Activated CD8-positive, alpha-beta T cell treated with anti-CD3 and anti-CD28 coated beads for 36 hours (primary cell): ENCODE results near the gene SPRR2A. TPM values are rescaled to one million over a fixed set of nuclear protein-coding genes. Genes with fewer than 3 reads are reported as not detected.

ENCODE experiments used
- ATAC-seq: fragments of 200-7000 bp; cut with Tn5 transposase; one replicate; pipeline ENCODE4 v1.10.0; 2021; ENCODE audit warnings: mild to moderate bottlenecking, moderate library complexity
- CTCF ChIA-PET: fragments of 350-600 bp; sonication (Branson Sonifier 250); formaldehyde crosslinking; loops from one replicate; lab custom pipeline; 2021; ENCODE audit warnings: antibody characterized with exemption; lab: Charles Lee
- POLR2A ChIA-PET: fragments of 350-600 bp; sonication (Branson Sonifier 250); formaldehyde crosslinking; loops from one replicate; lab custom pipeline; 2021; ENCODE audit warnings: antibody characterized with exemption; lab: Charles Lee
- DNase-seq: peaks from one replicate; pipeline ENCODE4 v3.0.0-alpha.2; 2020
- H3K27ac Mint-ChIP-seq: one replicate; pipeline ENCODE4 v1.8.0; 2021; ENCODE audit warnings: mild to moderate bottlenecking, mixed read lengths
- H3K27me3 Mint-ChIP-seq: one replicate; pipeline ENCODE4 v1.8.0; 2021; ENCODE audit warnings: mixed read lengths
- H3K36me3 Mint-ChIP-seq: one replicate; pipeline ENCODE4 v1.8.0; 2021; ENCODE audit warnings: low read depth, mixed read lengths
- H3K4me1 Mint-ChIP-seq: one replicate; pipeline ENCODE4 v1.8.0; 2021; ENCODE audit warnings: low read depth, mixed read lengths
- H3K4me3 Mint-ChIP-seq: one replicate; pipeline ENCODE4 v1.8.0; 2021; ENCODE audit warnings: mild to moderate bottlenecking, moderate library complexity, mixed read lengths
- H3K9me3 Mint-ChIP-seq: one replicate; pipeline ENCODE4 v1.8.0; 2021; ENCODE audit warnings: mixed read lengths
- intact Hi-C: fragments of 100-400 bp; cut with micrococcal nuclease; formaldehyde crosslinking; loops from one replicate; pipeline ENCODE4 v1.10.0; 2022
- total RNA-seq, 2 experiments: library from RNA; stranded (reverse); gene quantifications; one replicate each; pipeline ENCODE4 v1.2.3, GENCODE V29; 2021
- TF ChIP-seq, protein P1 (sequence below): fragments of 200-600 bp; IDR thresholded peaks from one replicate; pipeline ENCODE4 v1.8.0; 2022; ENCODE audit warnings: antibody characterized with exemption, mild to moderate bottlenecking

SPRR2A gene
- not detected for total RNA-seq

DNA sequence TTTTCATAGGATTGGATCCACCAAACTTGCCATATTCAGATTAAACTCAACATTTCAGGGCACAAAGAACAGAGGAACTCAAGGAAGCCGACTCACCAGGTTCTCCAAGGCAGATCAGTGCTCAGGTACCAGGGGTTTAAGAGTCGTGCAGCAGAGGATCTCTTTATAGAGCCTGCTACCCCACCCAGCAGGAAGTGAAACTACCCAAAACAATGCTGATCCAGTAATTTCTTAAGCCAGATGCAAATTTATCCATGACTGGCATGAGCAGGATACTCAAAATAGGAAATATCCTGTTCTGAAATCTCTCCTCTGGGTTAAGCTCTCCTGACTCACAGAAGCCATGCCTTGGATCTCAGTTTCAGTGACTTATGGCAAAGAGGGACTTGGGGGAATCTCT lies at the start of gene SPRR2A:
Gene SPRR2A (minus strand): TSS at position 138 of the 400 bp plus-strand sequence. CDS start 777 bp downstream, outside the sequence.
- POLR2A ChIA-PET = no interaction called here
- Mint-ChIP-seq H3K36me3 (no peaks in the 10 kb centered on the region), H3K27me3 (peaks cover 20% of the 10 kb centered on the region), H3K4me1 (no peaks in the 10 kb centered on the region), H3K27ac (no peak within 1 kb of the TSS), H3K9me3 (no peaks in the 10 kb centered on the region), H3K4me3 (no peak within 1 kb of the TSS)
- intact Hi-C loops = no loop called here
- CTCF ChIA-PET = no interaction called here
- ATAC-seq (no peak), DNase-seq (no peak)
- TF ChIP-seq, protein P1, sequence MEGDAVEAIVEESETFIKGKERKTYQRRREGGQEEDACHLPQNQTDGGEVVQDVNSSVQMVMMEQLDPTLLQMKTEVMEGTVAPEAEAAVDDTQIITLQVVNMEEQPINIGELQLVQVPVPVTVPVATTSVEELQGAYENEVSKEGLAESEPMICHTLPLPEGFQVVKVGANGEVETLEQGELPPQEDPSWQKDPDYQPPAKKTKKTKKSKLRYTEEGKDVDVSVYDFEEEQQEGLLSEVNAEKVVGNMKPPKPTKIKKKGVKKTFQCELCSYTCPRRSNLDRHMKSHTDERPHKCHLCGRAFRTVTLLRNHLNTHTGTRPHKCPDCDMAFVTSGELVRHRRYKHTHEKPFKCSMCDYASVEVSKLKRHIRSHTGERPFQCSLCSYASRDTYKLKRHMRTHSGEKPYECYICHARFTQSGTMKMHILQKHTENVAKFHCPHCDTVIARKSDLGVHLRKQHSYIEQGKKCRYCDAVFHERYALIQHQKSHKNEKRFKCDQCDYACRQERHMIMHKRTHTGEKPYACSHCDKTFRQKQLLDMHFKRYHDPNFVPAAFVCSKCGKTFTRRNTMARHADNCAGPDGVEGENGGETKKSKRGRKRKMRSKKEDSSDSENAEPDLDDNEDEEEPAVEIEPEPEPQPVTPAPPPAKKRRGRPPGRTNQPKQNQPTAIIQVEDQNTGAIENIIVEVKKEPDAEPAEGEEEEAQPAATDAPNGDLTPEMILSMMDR = no peak

DNA sequence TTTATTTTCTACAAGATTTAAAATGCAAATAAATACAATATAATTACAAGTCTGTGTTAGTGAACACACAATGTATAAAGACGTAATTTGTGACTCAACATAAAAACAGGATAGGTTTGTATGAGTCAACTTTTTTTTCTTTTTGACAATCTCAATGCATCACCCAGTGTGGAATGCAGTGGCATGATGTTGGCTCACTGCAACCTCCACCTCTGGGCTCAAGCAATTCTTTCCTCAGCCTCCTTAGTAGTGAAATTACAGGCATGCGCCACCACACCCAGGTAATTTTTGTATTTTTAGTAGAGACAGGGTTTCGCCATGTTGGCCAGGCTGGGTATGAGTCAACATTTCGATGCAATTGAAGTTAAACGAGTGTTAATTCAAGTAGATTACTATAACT lies 42.9 kb upstream of the SPRR2A start:
- ChIA-PET POLR2A (no interaction called here), CTCF (no interaction called here)
- Mint-ChIP-seq H3K9me3 (no peaks in the 10 kb centered on the region), H3K27me3 (peaks cover 16% of the 10 kb centered on the region), H3K27ac (no peak overlapping the region), H3K4me3 (no peak overlapping the region), H3K4me1 (no peaks in the 10 kb centered on the region), H3K36me3 (no peaks in the 10 kb centered on the region)
- no peak for ATAC-seq
- TF ChIP-seq, protein P1 = no peak
- intact Hi-C loops = no loop called here
- no peak for DNase-seq

DNA sequence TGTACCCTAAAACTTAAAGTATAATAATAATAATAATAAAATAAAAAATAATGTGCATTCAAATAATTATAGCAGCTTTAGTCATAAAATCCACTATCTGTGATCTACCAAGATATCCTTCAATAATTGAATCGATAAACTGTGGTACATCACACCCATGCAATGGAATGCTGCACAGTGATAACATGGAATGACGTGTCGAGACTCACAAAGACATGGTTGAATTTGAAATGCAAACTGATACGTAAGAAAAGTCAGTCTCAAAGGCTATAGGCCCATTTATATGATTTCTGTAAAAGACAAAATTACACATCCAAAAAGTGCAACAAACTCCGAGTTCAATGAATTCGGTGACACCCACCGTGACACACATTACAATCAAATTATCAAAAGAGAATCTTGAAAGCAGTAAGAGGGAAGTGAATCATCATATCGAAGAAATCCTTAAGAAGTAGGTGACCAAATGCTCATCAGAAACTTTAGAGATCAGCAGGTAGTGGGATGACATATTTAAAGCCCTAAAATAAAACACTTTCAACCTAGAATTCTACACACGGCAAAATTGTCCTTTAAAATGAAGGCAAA lies 42.2 kb upstream of the SPRR2A start:
- H3K27ac Mint-ChIP-seq = no peak overlapping the region
- H3K4me1 Mint-ChIP-seq = no peaks in the 10 kb centered on the region
- no peak overlapping the region for H3K4me3 Mint-ChIP-seq
- no peaks in the 10 kb centered on the region for H3K9me3 Mint-ChIP-seq
- no peak for ATAC-seq
- peaks cover 9% of the 10 kb centered on the region for H3K27me3 Mint-ChIP-seq
- ChIA-PET POLR2A (no interaction called here), CTCF (no interaction called here)
- no peak for DNase-seq
- TF ChIP-seq, protein P1 = no peak
- intact Hi-C loops = no loop called here
- H3K36me3 Mint-ChIP-seq = no peaks in the 10 kb centered on the region

DNA sequence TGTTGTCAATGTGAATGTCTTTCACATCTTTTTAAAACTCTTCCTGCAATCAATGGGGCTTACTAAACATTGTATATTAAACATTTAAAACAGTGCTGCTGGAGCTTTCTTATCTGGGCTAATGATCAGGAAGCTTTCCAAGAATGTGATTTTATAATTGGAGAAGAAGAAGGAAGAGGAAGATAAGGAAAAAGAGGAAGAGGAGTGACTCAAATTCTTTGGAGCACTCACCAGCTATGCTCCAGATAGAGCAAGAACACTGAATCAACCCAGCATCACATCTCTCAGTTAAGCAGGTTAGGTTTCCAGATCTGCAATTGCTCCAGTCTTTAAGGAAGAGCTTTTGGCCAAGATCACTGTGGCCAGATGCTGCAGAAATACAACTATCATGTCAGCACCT lies 38.5 kb upstream of the SPRR2A start:
- Mint-ChIP-seq H3K4me3 (no peak overlapping the region), H3K27me3 (peaks cover 10% of the 10 kb centered on the region), H3K9me3 (no peaks in the 10 kb centered on the region), H3K27ac (no peak overlapping the region), H3K36me3 (no peaks in the 10 kb centered on the region), H3K4me1 (no peaks in the 10 kb centered on the region)
- no peak for ATAC-seq
- CTCF ChIA-PET = no interaction called here
- DNase-seq = no peak
- POLR2A ChIA-PET = no interaction called here
- intact Hi-C loops = no loop called here
- TF ChIP-seq, protein P1 = no peak

DNA sequence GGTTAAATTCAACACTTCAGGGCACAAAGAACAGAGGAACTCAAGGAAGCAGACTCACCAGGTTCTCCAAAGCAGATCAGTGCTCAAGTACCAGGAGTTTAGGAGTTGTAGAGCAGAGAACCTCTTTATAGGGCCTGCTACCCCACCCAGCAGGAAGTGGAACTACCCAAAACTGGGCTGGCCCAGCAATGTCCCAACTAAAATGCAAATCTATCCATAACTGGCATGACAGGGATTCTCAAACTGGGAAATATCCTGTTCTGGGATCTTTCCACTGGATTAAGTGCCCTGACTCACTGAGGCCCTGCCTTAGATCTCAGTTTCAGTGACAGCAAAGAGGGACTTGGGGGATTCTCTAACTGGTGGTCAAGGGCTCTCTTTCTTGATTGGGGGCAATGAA lies 37.1 kb upstream of the SPRR2A start, which contains the start of gene SPRR2E:
Gene SPRR2E (minus strand): TSS at position 101 of the 400 bp plus-strand sequence. CDS start 775 bp downstream, outside the sequence.
- Mint-ChIP-seq H3K9me3 (no peaks in the 10 kb centered on the region), H3K36me3 (no peaks in the 10 kb centered on the region)

More for the DNA sequence above, 37.1 kb upstream of the SPRR2A start, which contains the start of gene SPRR2E:
- H3K27ac Mint-ChIP-seq = no peak within 1 kb of the TSS
- CTCF ChIA-PET = no interaction called here
- no peak for ATAC-seq
- POLR2A ChIA-PET = no interaction called here
- H3K4me3 Mint-ChIP-seq = no peak within 1 kb of the TSS
- TF ChIP-seq, protein P1 = no peak
- H3K27me3 Mint-ChIP-seq = peaks cover 11% of the 10 kb centered on the region
- H3K4me1 Mint-ChIP-seq = no peaks in the 10 kb centered on the region
- no peak for DNase-seq
- intact Hi-C loops = no loop called here
